CD4-positive, CD25-positive, alpha-beta regulatory T cell (primary cell): ENCODE data around the gene ATXN7L3. TPM values are rescaled to one million over a fixed set of nuclear protein-coding genes. Genes with fewer than 3 reads are reported as not detected.
A peak's percentile ranks its signal among the peaks of the same experiment; 100 is the strongest.

Experiments used
- ATAC-seq, 2 donors: fragments of 150-1000 bp; cut with Tn5 transposase; one replicate each; pipeline ENCODE4 v1.10.0; 2021; ENCODE audit warnings: low read depth in 2 of 2, moderate number of reproducible peaks in 2 of 2, moderate library complexity in 1 of 2
- DNase-seq, 3 donors: peaks; one replicate each; pipeline versions ENCODE4 v3.0.0 to v3.0.0-alpha.2; 2012 to 2022; ENCODE audit warnings: mixed read lengths in 1 of 3
- H3K27ac ChIP-seq: one replicate; pipeline ENCODE4 v1.7.0; 2013; ENCODE audit warnings: mild to moderate bottlenecking, low read length; ENCODE audit not compliant: insufficient read depth, poor library complexity, severe bottlenecking
- H3K27me3 ChIP-seq: one replicate; pipeline ENCODE4 v1.7.0; 2013; ENCODE audit warnings: low read length; ENCODE audit not compliant: control insufficient read depth, insufficient read depth
- H3K36me3 ChIP-seq: one replicate; pipeline ENCODE4 v1.7.0; 2013; ENCODE audit warnings: mild to moderate bottlenecking, low read length, moderate library complexity; ENCODE audit not compliant: control insufficient read depth, insufficient read depth
- H3K4me1 ChIP-seq: 2 replicates; pipeline ENCODE4 v1.7.0; 2013; ENCODE audit warnings: mild to moderate bottlenecking, low read length; ENCODE audit not compliant: insufficient read depth, control insufficient read depth, poor library complexity, severe bottlenecking
- H3K4me3 ChIP-seq: one replicate; pipeline ENCODE4 v1.7.0; 2013; ENCODE audit warnings: low read depth, mild to moderate bottlenecking, low read length, moderate library complexity
- H3K9me3 ChIP-seq, 2 experiments: 1 replicate in 1 of 2; 2 replicates in 1 of 2; pipeline ENCODE4 v1.7.0; 2013; ENCODE audit warnings: low read length in 2 of 2, mild to moderate bottlenecking in 1 of 2, moderate library complexity in 1 of 2; ENCODE audit not compliant: control insufficient read depth in 2 of 2
- H3K27ac Mint-ChIP-seq, 3 donors: one replicate each; pipeline ENCODE4 v1.8.0; 2020 to 2022; ENCODE audit warnings: mild to moderate bottlenecking in 3 of 3, mixed read lengths in 3 of 3, moderate library complexity in 2 of 3
- H3K27me3 Mint-ChIP-seq: one replicate; pipeline ENCODE4 v1.8.0; 2022; ENCODE audit warnings: mild to moderate bottlenecking, mixed read lengths
- H3K36me3 Mint-ChIP-seq: one replicate; pipeline ENCODE4 v1.8.0; 2020; ENCODE audit warnings: mixed read lengths
- H3K4me1 Mint-ChIP-seq, 4 donors: one replicate each; pipeline ENCODE4 v1.8.0; 2020 to 2022; ENCODE audit warnings: mixed read lengths in 4 of 4, mild to moderate bottlenecking in 1 of 4
- H3K4me3 Mint-ChIP-seq, 4 donors: one replicate each; pipeline ENCODE4 v1.8.0; 2020 to 2022; ENCODE audit warnings: mild to moderate bottlenecking in 4 of 4, mixed read lengths in 4 of 4, moderate library complexity in 3 of 4
- H3K9me3 Mint-ChIP-seq, 7 donors: one replicate each; pipeline ENCODE4 v1.8.0; 2020 to 2022; ENCODE audit warnings: mixed read lengths in 7 of 7, mild to moderate bottlenecking in 3 of 7, moderate library complexity in 2 of 7
- polyA plus RNA-seq, 4 donors: library from polyadenylated mRNA; unstranded; fragments of 300-500 nt; fragmentation: Illumina TruSeq; gene quantifications; one replicate each; pipeline ENCODE4 v1.2.3, GENCODE V29; 2021
- total RNA-seq: library from RNA; stranded (reverse); gene quantifications from one replicate; pipeline ENCODE4 v1.2.3, GENCODE V29; 2022

ATXN7L3 gene
- total and polyA plus RNA-seq, 5 donors from 2014 or later = 10.3 to 103 (median 14.1) TPM

DNA sequence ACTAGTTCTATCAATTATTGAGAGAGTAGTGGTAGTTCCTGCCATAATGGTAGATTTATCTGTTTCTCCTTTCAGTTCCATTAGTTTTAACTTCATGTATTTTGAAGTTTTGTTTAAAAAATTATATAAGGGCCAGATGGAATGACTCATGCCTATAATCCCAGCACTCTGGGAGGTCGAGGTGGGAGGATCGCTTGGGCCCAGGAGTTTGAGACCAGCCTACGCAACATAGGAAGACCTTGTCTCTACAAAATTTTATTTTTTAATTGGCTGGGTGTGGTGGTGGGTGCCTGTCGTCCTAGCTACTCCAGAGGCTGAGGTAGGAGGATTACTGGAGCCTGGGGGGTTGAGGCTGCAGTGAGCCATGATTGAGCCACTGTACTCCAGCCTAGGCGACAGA lies 33.9 kb upstream of the ATXN7L3 start:
- Histone ChIP-seq H3K27me3 (peaks cover 3% of the 10 kb centered on the region), H3K4me3 (no peak overlapping the region), H3K27ac (no peak overlapping the region), H3K4me1 (no peaks in the 10 kb centered on the region), H3K9me3 (no peaks in the 10 kb centered on the region), H3K36me3 (no peaks in the 10 kb centered on the region)
- Mint-ChIP-seq H3K27me3 (peaks cover 28% of the 10 kb centered on the region), H3K36me3 (no peaks in the 10 kb centered on the region), H3K27ac (no peak overlapping the region), H3K9me3 (no peaks in the 10 kb centered on the region), H3K4me1 (peaks cover 0 to 6% (median 2%) of the 10 kb centered on the region in 4 donors), H3K4me3 (no peak overlapping the region)
- ATAC-seq = no peak
- no peak for DNase-seq

DNA sequence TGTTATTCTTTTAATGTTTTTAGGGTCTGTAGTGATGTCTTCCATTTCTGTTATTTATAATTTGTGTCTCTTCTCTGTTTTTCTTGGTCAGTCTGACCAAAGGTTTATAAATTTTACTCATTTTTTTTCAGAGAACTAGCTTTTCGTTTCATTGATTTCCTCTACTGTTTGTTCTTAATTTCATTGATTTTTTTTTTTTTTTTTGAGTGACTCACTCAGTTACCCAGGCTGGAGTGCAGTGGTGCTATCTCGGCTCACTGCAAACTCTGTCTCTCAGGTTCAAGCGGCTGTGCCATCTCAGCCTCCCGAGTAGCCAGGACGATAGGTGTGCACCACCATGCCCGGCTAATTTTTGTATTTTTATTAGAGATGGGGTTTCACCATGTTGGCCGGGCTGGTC lies 32.4 kb upstream of the ATXN7L3 start:
- Histone ChIP-seq H3K36me3 (no peaks in the 10 kb centered on the region), H3K4me3 (no peak overlapping the region), H3K9me3 (no peaks in the 10 kb centered on the region), H3K27ac (no peak overlapping the region), H3K27me3 (peaks cover 3% of the 10 kb centered on the region), H3K4me1 (no peaks in the 10 kb centered on the region)
- H3K4me1 Mint-ChIP-seq = peaks cover 0 to 6% (median 2%) of the 10 kb centered on the region in 4 donors
- H3K27me3 Mint-ChIP-seq = peaks cover 28% of the 10 kb centered on the region
- no peak overlapping the region for H3K27ac Mint-ChIP-seq
- H3K4me3 Mint-ChIP-seq = no peak overlapping the region
- DNase-seq (no peak), ATAC-seq (no peak)
- no peaks in the 10 kb centered on the region for H3K9me3 Mint-ChIP-seq
- no peaks in the 10 kb centered on the region for H3K36me3 Mint-ChIP-seq

DNA sequence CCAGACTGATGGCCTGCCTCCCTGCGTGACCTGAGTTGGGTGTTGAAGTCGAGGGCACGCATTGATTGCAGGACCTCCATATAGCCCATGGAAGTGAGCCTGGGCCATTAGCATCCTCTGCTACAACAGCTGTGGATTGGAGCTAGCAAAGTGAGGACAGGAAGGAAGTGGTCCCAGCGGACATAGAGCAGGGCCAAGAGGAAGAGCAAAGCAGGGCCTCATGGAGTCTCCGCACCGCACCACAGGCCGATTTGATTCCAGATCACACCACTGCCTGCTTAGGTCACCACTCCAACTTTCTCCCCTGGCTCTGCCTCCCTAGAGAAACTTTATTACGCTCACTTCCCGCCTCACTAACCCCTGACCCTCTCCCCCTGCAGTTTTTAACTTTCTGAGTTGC lies 30.5 kb upstream of the ATXN7L3 start:
- peaks cover 0 to 4% (median 2%) of the 10 kb centered on the region in 4 donors for H3K4me1 Mint-ChIP-seq
- H3K36me3 Mint-ChIP-seq = no peaks in the 10 kb centered on the region
- no peak overlapping the region for H3K27ac Mint-ChIP-seq
- H3K9me3 Mint-ChIP-seq = no peaks in the 10 kb centered on the region
- H3K27me3 Mint-ChIP-seq = peaks cover 28% of the 10 kb centered on the region
- H3K27me3 ChIP-seq = peaks cover 3% of the 10 kb centered on the region
- H3K36me3 ChIP-seq = no peaks in the 10 kb centered on the region
- no peak overlapping the region for H3K4me3 Mint-ChIP-seq
- H3K4me1 ChIP-seq = no peaks in the 10 kb centered on the region
- H3K4me3 ChIP-seq = no peak overlapping the region
- ATAC-seq (no peak), DNase-seq (no peak)
- no peaks in the 10 kb centered on the region for H3K9me3 ChIP-seq
- no peak overlapping the region for H3K27ac ChIP-seq

DNA sequence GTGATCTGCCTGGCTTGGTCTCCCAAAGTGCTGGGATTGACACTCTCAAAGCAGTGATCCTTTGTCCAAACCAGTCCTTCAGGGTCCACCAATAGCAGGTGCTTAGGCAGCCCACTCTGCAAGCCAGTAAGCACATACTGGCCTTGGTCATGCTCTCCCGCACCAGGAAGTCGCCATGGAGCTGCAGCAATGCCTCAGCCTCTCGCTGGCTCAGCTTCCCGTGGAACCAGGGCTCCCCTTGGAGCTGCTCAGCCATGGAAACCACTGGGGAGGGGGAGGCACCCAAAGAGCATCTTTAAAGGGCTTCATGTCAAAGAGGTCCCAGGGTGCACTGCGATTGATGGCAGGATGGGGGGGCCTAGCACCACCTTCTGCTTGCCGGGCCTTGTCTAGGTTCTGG lies 29.4 kb upstream of the ATXN7L3 start:
- ATAC-seq (no peak), DNase-seq (no peak)
- no peaks in the 10 kb centered on the region for H3K4me1 ChIP-seq
- H3K9me3 Mint-ChIP-seq = no peaks in the 10 kb centered on the region
- H3K27ac Mint-ChIP-seq = no peak overlapping the region
- H3K9me3 ChIP-seq = no peaks in the 10 kb centered on the region
- H3K4me3 Mint-ChIP-seq = no peak overlapping the region
- no peaks in the 10 kb centered on the region for H3K36me3 ChIP-seq
- H3K4me1 Mint-ChIP-seq = no peaks in the 10 kb centered on the region
- H3K27me3 Mint-ChIP-seq = peaks cover 28% of the 10 kb centered on the region
- no peaks in the 10 kb centered on the region for H3K36me3 Mint-ChIP-seq
- H3K27me3 ChIP-seq = peaks cover 3% of the 10 kb centered on the region
- H3K4me3 ChIP-seq = no peak overlapping the region
- no peak overlapping the region for H3K27ac ChIP-seq

GRCh38 chr17:44223541-44224071 lies 23.9 kb upstream of the ATXN7L3 start:
- no peak overlapping the region for H3K27ac Mint-ChIP-seq
- no peaks in the 10 kb centered on the region for H3K27me3 ChIP-seq
- no peaks in the 10 kb centered on the region for H3K9me3 ChIP-seq
- no peaks in the 10 kb centered on the region for H3K9me3 Mint-ChIP-seq
- H3K27me3 Mint-ChIP-seq = peaks cover 5% of the 10 kb centered on the region
- no peak for ATAC-seq
- peak overlapping the region; percentile 62 to 99 (median 66) for H3K4me3 Mint-ChIP-seq
- H3K36me3 ChIP-seq = no peaks in the 10 kb centered on the region
- no peak for DNase-seq
- no peak overlapping the region for H3K4me3 ChIP-seq
- H3K4me1 ChIP-seq = peaks cover 8% of the 10 kb centered on the region
- H3K27ac ChIP-seq = no peak overlapping the region
- peaks cover 0 to 15% (median 6%) of the 10 kb centered on the region in 4 donors for H3K4me1 Mint-ChIP-seq
- H3K36me3 Mint-ChIP-seq = no peaks in the 10 kb centered on the region

DNA sequence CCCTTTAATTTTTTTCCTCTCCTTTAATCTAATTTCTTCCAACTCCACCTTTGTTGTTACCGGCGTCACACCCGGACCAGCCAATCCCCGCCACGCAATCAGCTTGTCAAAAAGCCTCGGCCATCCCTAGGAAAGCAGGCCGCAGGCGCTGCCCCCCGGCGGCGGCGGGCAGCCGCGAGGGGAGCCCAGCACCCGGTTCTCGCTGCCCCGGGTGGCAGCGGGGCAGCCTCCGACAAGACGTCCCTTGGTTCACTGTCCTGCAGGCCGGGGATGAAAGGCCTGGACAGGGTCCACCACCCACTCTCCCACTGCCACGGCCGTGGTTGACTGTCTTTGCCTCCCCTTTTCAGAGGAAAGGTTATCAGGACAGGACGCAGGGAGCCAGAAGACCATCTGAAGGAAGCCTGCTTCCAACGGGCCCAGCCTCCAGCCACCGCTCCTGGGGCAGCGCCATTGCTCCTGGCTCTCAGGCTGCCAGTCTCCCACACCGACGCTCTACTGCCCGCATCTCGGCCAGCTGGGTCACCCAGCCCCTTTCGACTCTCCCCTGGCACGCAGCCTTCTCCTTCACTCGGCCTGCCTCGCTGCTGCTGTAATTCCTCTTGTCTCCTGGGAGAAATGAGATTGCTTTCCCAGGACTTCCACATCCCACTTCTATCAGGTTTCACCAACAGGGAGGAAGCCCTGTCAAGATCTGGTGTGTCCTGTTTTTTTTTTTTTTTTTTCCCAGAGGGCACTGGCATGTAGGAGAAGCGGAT lies 22.6 kb upstream of the ATXN7L3 start:
- peak; percentile 26 to 56 (median 32) for DNase-seq
- Mint-ChIP-seq H3K9me3 (no peaks in the 10 kb centered on the region), H3K27ac (peak overlapping the region; percentile 88 to 99 (median 92)), H3K36me3 (no peaks in the 10 kb centered on the region), H3K27me3 (peaks cover 5% of the 10 kb centered on the region), H3K4me3 (peak overlapping the region; percentile 94 to 99 (median 98)), H3K4me1 (peaks cover 4 to 24% (median 8%) of the 10 kb centered on the region in 4 donors)
- Histone ChIP-seq H3K4me3 (peak overlapping the region; percentile 75), H3K27ac (peak overlapping the region; percentile 84), H3K4me1 (peaks cover 19% of the 10 kb centered on the region), H3K9me3 (no peaks in the 10 kb centered on the region), H3K27me3 (no peaks in the 10 kb centered on the region), H3K36me3 (no peaks in the 10 kb centered on the region)
- no peak for ATAC-seq

- peak overlapping the region; percentile 88 to 99 (median 92) for H3K27ac Mint-ChIP-seq
- Histone ChIP-seq H3K4me1 (peaks cover 24% of the 10 kb centered on the region), H3K9me3 (no peaks in the 10 kb centered on the region), H3K27ac (peak overlapping the region; percentile 84), H3K27me3 (no peaks in the 10 kb centered on the region), H3K4me3 (peak overlapping the region; percentile 75), H3K36me3 (no peaks in the 10 kb centered on the region)
- ATAC-seq (no peak), DNase-seq (no peak)
- peak overlapping the region; percentile 94 to 99 (median 98) for H3K4me3 Mint-ChIP-seq
- H3K4me1 Mint-ChIP-seq = peaks cover 6 to 29% (median 11%) of the 10 kb centered on the region in 4 donors
- H3K27me3 Mint-ChIP-seq = peaks cover 5% of the 10 kb centered on the region
- peaks cover 3% of the 10 kb centered on the region for H3K36me3 Mint-ChIP-seq
- H3K9me3 Mint-ChIP-seq = no peaks in the 10 kb centered on the region
Observed at GRCh38 chr17:44221862-44222111, 22.1 kb upstream of the ATXN7L3 start.
